Ishikawa (cell line): ENCODE data around the gene GPRC6A.

Experiments used
- CREB1 ChIP-seq: IDR thresholded peaks from 2 replicates; pipeline ENCODE4 v1.6.1; 2012; ENCODE audit warnings: low read depth
- EP300 ChIP-seq: IDR thresholded peaks from 2 replicates; pipeline ENCODE4 v1.6.1; 2012; ENCODE audit warnings: borderline replicate concordance
- MAX ChIP-seq: IDR thresholded peaks from 2 replicates; pipeline ENCODE4 v1.6.1; 2012
- TAF1 ChIP-seq: IDR thresholded peaks from 2 replicates; pipeline ENCODE4 v1.6.1; 2012; ENCODE audit warnings: low read depth, mild to moderate bottlenecking
- TEAD4 ChIP-seq: IDR thresholded peaks from 2 replicates; pipeline ENCODE4 v1.6.1; 2012
- ZBTB7A ChIP-seq: IDR thresholded peaks from 2 replicates; pipeline ENCODE4 v1.6.1; 2012; ENCODE audit warnings: low read depth

GRCh38 chr6:116763906-116764628, 64.8 kb downstream of the GPRC6A start:
- TF ChIP-seq EP300: no peak
- TF ChIP-seq ZBTB7A: no peak
- TF ChIP-seq TAF1: no peak
- TF ChIP-seq TEAD4: no peak
- TF ChIP-seq CREB1: no peak
- no peak for TF ChIP-seq MAX
